ENCODE results near the gene USH1G. TPM values are rescaled to one million over a fixed set of nuclear protein-coding genes. Genes with fewer than 3 reads are reported as not detected.

USH1G gene
- total RNA-seq, 1 donor from 2014 or later = not detected

Other genes starting within 250 kb of the USH1G start
- not detected in 2 replicates for gene CD300LF, start 210.3 kb downstream of the USH1G start, total RNA-seq
- gene RAB37, start 186.0 kb downstream of the USH1G start, total RNA-seq = 91.3 and 93.8 TPM in 2 replicates
- gene NHERF1, start 174.6 kb downstream of the USH1G start, total RNA-seq = 289 and 299 TPM in 2 replicates
- gene NAT9, start 146.9 kb downstream of the USH1G start, total RNA-seq = 32.9 and 37.3 TPM in 2 replicates
- gene GRIN2C, start 63.4 kb downstream of the USH1G start, total RNA-seq = 0.11 and 0.20 TPM in 2 replicates
- 32.2 and 33.0 TPM in 2 replicates for gene FDXR, start 50.3 kb downstream of the USH1G start, total RNA-seq
- not detected in 2 replicates for gene FADS6, start 29.6 kb downstream of the USH1G start, total RNA-seq
- gene OTOP2, start 1.0 kb upstream of the USH1G start, total RNA-seq = not detected in 2 replicates
- not detected in 2 replicates for gene OTOP3, start 12.6 kb upstream of the USH1G start, total RNA-seq
- 0.34 and 0.59 TPM in 2 replicates for gene HID1, start 49.5 kb upstream of the USH1G start, total RNA-seq
- gene CDR2L, start 64.4 kb upstream of the USH1G start, total RNA-seq = 0.64 and 0.73 TPM in 2 replicates
- gene MRPL58, start 89.4 kb upstream of the USH1G start, total RNA-seq = 52.9 and 55.5 TPM in 2 replicates
- 203 and 208 TPM in 2 replicates for gene ATP5PD, start 123.7 kb upstream of the USH1G start, total RNA-seq
- 17.2 and 17.5 TPM in 2 replicates for gene KCTD2, start 124.0 kb upstream of the USH1G start, total RNA-seq
- 6.3 and 8.7 TPM in 2 replicates for gene SLC16A5, start 164.7 kb upstream of the USH1G start, total RNA-seq
- gene ARMC7, start 186.7 kb upstream of the USH1G start, total RNA-seq = 15.7 and 16.3 TPM in 2 replicates
- 55.2 and 61.0 TPM in 2 replicates for gene NT5C, start 208.5 kb upstream of the USH1G start, total RNA-seq
- 252 and 259 TPM in 2 replicates for gene JPT1, start 231.3 kb upstream of the USH1G start, total RNA-seq